ENCODE measurements around the gene TMEM125. TPM values are rescaled to one million over a fixed set of nuclear protein-coding genes. Genes with fewer than 3 reads are reported as not detected.

The TMEM125 gene
- total RNA-seq, 4 donors from 2014 or later = 0.24 to 1.0 TPM; not detected in 2

DNA sequence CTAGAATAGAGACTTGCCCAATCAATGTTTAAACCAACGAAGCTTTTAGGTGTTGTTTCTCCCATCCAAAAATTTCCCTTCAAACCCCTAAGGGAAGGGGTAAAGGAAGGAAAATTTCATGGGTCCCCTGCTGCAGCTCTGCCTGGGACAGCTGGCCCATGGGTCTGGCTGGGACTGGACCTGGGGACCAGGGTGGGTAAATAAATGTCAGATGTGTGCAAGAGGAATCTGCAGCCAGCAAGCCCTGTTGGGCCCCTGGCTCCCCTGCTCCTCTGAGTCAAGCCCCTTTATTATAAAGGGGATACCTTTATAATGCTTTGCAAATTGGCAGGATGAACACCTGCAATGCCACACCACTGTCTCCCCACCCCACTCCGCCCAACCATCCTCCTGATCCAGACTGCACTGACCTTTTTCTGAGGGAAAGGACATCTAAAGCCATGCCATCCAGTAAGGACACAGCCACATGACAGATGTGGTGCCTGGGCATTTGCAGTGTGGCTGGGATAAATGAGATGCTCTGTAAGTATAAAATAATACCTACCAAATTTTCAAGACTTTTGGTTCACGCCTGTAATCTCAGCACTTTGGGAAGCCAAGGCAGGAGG is 1.9 kb upstream of the TMEM125 start:
- no peak for DNase-seq (ENCODE audit: low spot score)
- ATAC-seq (ENCODE audit: low FRiP score) = no peak
- TF ChIP-seq, protein P1, sequence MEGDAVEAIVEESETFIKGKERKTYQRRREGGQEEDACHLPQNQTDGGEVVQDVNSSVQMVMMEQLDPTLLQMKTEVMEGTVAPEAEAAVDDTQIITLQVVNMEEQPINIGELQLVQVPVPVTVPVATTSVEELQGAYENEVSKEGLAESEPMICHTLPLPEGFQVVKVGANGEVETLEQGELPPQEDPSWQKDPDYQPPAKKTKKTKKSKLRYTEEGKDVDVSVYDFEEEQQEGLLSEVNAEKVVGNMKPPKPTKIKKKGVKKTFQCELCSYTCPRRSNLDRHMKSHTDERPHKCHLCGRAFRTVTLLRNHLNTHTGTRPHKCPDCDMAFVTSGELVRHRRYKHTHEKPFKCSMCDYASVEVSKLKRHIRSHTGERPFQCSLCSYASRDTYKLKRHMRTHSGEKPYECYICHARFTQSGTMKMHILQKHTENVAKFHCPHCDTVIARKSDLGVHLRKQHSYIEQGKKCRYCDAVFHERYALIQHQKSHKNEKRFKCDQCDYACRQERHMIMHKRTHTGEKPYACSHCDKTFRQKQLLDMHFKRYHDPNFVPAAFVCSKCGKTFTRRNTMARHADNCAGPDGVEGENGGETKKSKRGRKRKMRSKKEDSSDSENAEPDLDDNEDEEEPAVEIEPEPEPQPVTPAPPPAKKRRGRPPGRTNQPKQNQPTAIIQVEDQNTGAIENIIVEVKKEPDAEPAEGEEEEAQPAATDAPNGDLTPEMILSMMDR (IDR thresholded peaks at IDR 0.05) = no peak

DNA sequence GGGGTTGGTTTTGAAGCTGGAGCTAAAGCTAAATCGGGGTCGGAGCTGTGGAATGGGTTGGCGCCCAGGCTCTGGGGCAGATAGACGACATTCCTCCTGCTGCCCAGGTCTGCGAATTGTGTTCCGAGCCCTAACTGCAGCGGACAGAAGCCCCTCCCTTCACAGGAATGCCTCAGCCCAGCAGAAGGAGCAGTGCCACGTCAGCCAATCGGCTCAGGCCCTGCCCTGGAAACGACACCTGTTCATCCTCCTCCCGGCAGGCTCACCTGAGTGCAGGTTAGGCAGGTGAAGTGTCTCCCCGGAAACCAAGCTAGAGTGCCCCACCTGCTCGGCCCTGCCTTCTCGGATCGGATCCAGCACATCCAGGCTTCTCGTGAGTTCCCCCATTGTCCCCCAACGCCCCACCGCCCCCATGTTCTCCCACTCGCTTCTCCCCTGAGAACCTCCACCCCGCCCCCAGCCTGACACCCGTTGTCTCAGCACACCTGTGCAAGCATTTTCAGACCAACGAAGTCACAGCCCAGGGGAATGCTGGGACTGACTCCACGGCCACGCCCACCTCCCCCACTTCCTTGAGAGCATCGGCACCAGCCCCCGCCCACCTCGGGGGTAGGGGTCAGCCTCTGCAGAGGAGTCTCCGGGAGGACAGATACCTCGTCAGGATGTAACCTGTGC is 775 bp downstream of the TMEM125 start:
- ATAC-seq (ENCODE audit: low FRiP score) (no peak), DNase-seq (ENCODE audit: low spot score) (no peak)
- TF ChIP-seq, protein P1 (IDR thresholded peaks at IDR 0.05) = no peak

- no peak for ATAC-seq (ENCODE audit: low FRiP score)
- TF ChIP-seq, protein P1 (IDR thresholded peaks at IDR 0.05) = no peak
- no peak for DNase-seq (ENCODE audit: low spot score)
Observed at GRCh38 chr1:43271186-43272118, 1.7 kb downstream of the TMEM125 start.

DNA sequence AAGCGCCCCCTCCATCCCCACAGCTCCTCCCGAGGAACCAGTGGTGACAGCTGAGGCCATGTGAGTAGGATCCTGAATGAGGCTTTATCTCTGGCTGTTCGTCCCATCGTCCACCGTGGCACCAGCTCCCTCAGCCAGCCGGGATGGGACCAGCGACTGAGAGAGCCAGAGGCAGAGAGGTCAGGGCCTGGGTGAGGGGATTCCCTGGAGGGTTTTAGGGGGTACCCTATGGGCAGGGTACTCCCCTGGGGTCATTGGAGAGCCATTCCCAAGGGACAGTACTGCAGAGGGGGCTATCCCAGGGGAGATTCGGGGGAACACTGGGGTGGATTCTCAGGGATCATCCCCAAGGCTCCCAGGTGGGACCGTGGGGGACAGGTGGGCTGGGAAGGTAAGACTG is 2.4 kb downstream of the TMEM125 start:
- DNase-seq (ENCODE audit: low spot score) (no peak), ATAC-seq (ENCODE audit: low FRiP score) (no peak)
- TF ChIP-seq, protein P1 (IDR thresholded peaks at IDR 0.05) = no peak

- no peak for DNase-seq (ENCODE audit: low spot score)
- ATAC-seq (ENCODE audit: low FRiP score) = no peak
Observed at GRCh38 chr1:43272576-43273571, 3.1 kb downstream of the TMEM125 start.

More at GRCh38 chr1:43272576-43273571, 3.1 kb downstream of the TMEM125 start:
- TF ChIP-seq, protein P1 (IDR thresholded peaks at IDR 0.05) = no peak

All from omental fat pad (tissue), 4 donors.